ENCODE results near the gene MEIS2. TPM values are rescaled to one million over a fixed set of nuclear protein-coding genes. Genes with fewer than 3 reads are reported as not detected.

The MEIS2 gene
- total and polyA plus RNA-seq, 2 of the 13 experiments (the other 11 are each of a cell fraction or from before 2014, with no cell fraction given) = 10.7 to 12.4 TPM

DNA sequence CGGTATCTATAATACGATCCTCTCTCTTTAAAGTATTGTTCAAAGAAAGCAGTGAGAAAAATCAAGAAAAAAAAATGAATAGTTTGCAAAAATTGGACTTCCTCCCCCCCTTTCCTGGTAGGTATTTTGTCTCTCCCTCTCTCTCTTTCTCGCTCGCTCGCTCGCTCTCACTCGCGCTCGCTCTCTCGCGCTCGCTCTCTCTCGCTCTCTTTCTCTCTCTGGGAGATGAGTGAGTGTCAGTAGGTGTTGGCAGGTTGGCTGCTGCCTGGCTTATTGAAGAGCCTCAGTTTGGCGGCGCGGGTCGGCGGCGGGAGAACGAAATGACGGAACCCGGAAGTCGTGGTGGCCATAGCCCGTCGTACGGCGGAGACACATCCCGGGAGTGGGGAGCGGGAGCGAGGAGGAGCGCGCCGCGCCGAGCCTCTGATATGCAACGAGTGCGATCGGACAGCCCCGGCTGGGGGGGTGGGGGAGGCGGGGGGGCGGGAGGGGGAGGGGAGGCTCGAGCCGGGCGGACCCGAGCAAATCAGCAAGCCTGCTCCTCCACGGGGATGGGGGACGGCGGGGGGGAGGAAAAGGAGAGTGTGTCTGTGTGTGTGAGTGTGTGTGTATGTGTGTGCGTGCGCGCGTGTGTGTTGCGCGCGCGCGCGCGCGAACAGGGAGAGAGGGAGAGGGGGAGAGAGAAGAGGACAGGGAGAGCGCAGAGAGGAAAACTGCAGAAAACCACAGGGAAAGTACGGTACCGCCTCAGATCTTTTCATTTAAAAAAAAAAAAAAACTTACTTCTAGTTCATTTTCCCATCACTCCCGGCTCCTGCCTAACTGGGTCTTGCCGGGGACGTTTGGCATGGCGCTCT, at the start of gene MEIS2 (continued):
- TF ChIP-seq, protein P1, sequence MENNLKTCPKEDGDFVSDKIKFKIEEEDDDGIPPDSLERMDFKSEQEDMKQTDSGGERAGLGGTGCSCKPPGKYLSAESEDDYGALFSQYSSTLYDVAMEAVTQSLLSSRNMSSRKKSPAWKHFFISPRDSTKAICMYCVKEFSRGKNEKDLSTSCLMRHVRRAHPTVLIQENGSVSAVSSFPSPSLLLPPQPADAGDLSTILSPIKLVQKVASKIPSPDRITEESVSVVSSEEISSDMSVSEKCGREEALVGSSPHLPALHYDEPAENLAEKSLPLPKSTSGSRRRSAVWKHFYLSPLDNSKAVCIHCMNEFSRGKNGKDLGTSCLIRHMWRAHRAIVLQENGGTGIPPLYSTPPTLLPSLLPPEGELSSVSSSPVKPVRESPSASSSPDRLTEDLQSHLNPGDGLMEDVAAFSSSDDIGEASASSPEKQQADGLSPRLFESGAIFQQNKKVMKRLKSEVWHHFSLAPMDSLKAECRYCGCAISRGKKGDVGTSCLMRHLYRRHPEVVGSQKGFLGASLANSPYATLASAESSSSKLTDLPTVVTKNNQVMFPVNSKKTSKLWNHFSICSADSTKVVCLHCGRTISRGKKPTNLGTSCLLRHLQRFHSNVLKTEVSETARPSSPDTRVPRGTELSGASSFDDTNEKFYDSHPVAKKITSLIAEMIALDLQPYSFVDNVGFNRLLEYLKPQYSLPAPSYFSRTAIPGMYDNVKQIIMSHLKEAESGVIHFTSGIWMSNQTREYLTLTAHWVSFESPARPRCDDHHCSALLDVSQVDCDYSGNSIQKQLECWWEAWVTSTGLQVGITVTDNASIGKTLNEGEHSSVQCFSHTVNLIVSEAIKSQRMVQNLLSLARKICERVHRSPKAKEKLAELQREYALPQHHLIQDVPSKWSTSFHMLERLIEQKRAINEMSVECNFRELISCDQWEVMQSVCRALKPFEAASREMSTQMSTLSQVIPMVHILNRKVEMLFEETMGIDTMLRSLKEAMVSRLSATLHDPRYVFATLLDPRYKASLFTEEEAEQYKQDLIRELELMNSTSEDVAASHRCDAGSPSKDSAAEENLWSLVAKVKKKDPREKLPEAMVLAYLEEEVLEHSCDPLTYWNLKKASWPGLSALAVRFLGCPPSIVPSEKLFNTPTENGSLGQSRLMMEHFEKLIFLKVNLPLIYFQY (CRISPR knock-in tag; IDR thresholded peaks at IDR 0.05; ENCODE audit: borderline replicate concordance) = no peak
- 0 out of 2 replicates have a peak, but pooled peaks have one; percentile 31 for TF ChIP-seq GABPA (IDR thresholded peaks at IDR 0.05; ENCODE audit: low read depth, low read length)
- peak; percentile 74; the same call in 1 of the 2 replicates for TF ChIP-seq GABPA (CRISPR knock-in tag; IDR thresholded peaks at IDR 0.05; ENCODE audit: low read depth)
- TF ChIP-seq, protein P2, sequence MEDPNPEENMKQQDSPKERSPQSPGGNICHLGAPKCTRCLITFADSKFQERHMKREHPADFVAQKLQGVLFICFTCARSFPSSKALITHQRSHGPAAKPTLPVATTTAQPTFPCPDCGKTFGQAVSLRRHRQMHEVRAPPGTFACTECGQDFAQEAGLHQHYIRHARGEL (CRISPR knock-in tag; IDR thresholded peaks at IDR 0.05) = no peak
- TF ChIP-seq EED (CRISPR knock-in tag; IDR thresholded peaks at IDR 0.05) = no peak
- TF ChIP-seq, protein P3, sequence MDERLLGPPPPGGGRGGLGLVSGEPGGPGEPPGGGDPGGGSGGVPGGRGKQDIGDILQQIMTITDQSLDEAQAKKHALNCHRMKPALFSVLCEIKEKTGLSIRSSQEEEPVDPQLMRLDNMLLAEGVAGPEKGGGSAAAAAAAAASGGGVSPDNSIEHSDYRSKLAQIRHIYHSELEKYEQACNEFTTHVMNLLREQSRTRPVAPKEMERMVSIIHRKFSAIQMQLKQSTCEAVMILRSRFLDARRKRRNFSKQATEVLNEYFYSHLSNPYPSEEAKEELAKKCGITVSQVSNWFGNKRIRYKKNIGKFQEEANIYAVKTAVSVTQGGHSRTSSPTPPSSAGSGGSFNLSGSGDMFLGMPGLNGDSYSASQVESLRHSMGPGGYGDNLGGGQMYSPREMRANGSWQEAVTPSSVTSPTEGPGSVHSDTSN (CRISPR knock-in tag; IDR thresholded peaks at IDR 0.05) = no peak
- TF ChIP-seq, protein P4, sequence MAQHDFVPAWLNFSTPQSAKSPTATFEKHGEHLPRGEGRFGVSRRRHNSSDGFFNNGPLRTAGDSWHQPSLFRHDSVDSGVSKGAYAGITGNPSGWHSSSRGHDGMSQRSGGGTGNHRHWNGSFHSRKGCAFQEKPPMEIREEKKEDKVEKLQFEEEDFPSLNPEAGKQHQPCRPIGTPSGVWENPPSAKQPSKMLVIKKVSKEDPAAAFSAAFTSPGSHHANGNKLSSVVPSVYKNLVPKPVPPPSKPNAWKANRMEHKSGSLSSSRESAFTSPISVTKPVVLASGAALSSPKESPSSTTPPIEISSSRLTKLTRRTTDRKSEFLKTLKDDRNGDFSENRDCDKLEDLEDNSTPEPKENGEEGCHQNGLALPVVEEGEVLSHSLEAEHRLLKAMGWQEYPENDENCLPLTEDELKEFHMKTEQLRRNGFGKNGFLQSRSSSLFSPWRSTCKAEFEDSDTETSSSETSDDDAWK (CRISPR knock-in tag; IDR thresholded peaks at IDR 0.05) = no peak
- TF ChIP-seq CENPX (CRISPR knock-in tag; IDR thresholded peaks at IDR 0.05) = no peak
- no peak for TF ChIP-seq SMAD3 (CRISPR knock-in tag; IDR thresholded peaks at IDR 0.05)
- no peak; the same call in 1 of the 2 replicates for TF ChIP-seq RXRB (CRISPR knock-in tag; IDR thresholded peaks at IDR 0.05; ENCODE audit: borderline replicate concordance)
- TF ChIP-seq, protein P5, sequence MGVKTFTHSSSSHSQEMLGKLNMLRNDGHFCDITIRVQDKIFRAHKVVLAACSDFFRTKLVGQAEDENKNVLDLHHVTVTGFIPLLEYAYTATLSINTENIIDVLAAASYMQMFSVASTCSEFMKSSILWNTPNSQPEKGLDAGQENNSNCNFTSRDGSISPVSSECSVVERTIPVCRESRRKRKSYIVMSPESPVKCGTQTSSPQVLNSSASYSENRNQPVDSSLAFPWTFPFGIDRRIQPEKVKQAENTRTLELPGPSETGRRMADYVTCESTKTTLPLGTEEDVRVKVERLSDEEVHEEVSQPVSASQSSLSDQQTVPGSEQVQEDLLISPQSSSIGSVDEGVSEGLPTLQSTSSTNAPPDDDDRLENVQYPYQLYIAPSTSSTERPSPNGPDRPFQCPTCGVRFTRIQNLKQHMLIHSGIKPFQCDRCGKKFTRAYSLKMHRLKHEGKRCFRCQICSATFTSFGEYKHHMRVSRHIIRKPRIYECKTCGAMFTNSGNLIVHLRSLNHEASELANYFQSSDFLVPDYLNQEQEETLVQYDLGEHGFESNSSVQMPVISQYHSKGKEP (CRISPR knock-in tag; IDR thresholded peaks at IDR 0.05) = no peak
- TF ChIP-seq RORA (CRISPR knock-in tag; IDR thresholded peaks at IDR 0.05) = no peak
- no peak for TF ChIP-seq TEAD2 (CRISPR knock-in tag; IDR thresholded peaks at IDR 0.05)

Measured in HepG2 (cell line).